Measurements from ENCODE around the gene MYO7A.

MYO7A gene

GRCh38 chr11:77136784-77137420 is 8.9 kb downstream of the MYO7A start:
- no peak overlapping the region for H3K4me3 ChIP-seq (ENCODE audit: low read length)
- no peak for TF ChIP-seq ZNF274 (IDR thresholded peaks at IDR 0.05; ENCODE audit: low read depth, low read length)

DNA sequence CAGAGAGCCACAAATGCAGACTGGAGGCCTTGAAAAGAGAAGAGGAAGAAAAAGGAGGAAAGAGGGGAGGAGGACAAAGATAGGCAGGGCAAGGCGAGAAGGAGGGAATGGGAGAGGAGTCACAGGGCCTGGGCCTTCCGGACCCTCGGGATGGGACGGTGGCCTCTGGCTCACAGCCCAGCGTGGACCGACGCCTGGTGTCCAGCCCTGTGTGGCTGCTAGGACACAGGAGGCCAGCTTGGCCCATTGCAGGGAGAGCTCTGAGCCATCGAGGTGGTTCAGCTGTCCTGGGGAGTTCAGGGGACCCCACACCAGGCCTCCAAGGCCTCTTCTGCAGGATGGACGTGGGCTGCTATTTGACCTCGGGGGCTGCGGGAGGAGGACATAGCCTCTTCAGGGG is 9.4 kb downstream of the MYO7A start:
- H3K4me3 ChIP-seq (ENCODE audit: low read length) = no peak overlapping the region
- TF ChIP-seq ZNF274 (IDR thresholded peaks at IDR 0.05; ENCODE audit: low read depth, low read length) = no peak

GRCh38 chr11:77138106-77138649 is 10.1 kb downstream of the MYO7A start:
- TF ChIP-seq ZNF274 (IDR thresholded peaks at IDR 0.05; ENCODE audit: low read depth, low read length) = no peak
- H3K4me3 ChIP-seq (ENCODE audit: low read length) = no peak overlapping the region

- H3K4me3 ChIP-seq (ENCODE audit: low read length) = no peak overlapping the region
- no peak for TF ChIP-seq ZNF274 (IDR thresholded peaks at IDR 0.05; ENCODE audit: low read depth, low read length)
These were observed 11.2 kb downstream of the MYO7A start for GRCh38 chr11:77139201-77139600.

- no peak overlapping the region for H3K4me3 ChIP-seq (ENCODE audit: low read length)
- TF ChIP-seq ZNF274 (IDR thresholded peaks at IDR 0.05; ENCODE audit: low read depth, low read length) = no peak
These were observed 12.3 kb downstream of the MYO7A start for GRCh38 chr11:77140231-77140851.

DNA sequence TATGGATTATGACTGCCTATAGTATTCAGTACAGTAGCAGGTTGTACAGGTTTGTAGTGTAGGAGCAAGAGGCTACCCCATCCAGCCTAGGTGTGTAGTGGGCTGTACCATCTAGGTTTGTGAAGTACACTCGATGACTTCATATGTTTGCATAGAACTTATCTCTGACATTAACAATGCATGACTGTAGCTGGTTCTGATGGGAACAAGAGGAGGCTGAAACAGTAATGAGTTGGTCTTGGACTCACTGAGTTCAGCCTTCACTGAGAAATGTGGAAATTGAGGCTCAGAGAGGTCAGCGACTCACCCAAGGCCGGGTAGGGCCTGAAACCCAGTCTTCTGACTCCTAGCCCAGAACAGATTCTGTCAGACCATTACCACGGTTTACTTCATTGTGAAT is 13.0 kb downstream of the MYO7A start:
- no peak for TF ChIP-seq ZNF274 (IDR thresholded peaks at IDR 0.05; ENCODE audit: low read depth, low read length)
- H3K4me3 ChIP-seq (ENCODE audit: low read length) = no peak overlapping the region

GRCh38 chr11:77141475-77141874 is 13.4 kb downstream of the MYO7A start:
- TF ChIP-seq ZNF274 (IDR thresholded peaks at IDR 0.05; ENCODE audit: low read depth, low read length) = no peak
- H3K4me3 ChIP-seq (ENCODE audit: low read length) = no peak overlapping the region

DNA sequence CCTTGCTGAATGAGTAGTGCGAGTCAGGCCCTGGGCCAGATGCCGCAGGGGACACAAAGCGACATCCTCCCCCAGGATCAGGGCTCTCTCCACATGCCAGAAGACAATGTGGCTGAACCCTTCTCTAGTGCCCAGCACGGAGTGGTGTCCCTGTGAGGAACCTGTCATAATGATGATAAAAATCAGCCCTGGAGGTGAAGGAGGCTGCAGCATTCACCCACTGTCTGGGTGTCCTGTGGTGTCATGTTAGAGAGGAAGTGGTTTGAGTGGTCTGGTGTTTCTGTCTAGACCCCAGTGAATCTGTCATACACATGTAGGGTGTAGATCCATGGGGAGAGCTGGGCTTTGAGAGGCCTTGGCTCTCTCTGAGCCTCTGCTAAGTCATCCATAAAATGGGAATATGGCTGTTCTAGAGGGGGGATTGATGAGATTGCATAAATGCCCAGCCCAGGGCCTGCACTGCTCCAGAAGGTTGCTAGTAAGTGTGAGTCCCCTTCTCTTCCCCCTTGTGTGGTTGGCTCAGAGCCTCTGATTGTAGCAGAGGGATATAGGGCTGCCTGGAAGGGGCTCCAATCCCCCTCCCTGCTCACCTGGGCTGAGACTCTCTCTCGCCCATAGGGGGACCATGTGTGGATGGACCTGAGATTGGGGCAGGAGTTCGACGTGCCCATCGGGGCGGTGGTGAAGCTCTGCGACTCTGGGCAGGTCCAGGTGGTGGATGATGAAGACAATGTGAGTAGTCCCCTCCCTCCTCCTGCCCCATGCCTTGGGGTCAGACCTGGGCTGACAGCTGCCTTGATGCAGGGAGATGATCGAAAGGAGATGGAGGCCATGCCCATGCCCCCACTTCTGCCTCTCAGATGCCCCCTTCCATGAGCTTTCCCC is 14.3 kb downstream of the MYO7A start:
- no peak overlapping the region for H3K4me3 ChIP-seq (ENCODE audit: low read length)
- no peak for TF ChIP-seq ZNF274 (IDR thresholded peaks at IDR 0.05; ENCODE audit: low read depth, low read length)

GRCh38 chr11:77143405-77144020 is 15.5 kb downstream of the MYO7A start:
- H3K4me3 ChIP-seq (ENCODE audit: low read length) = no peak overlapping the region
- no peak for TF ChIP-seq ZNF274 (IDR thresholded peaks at IDR 0.05; ENCODE audit: low read depth, low read length)

GRCh38 chr11:77144196-77144856 is 16.3 kb downstream of the MYO7A start:
- no peak overlapping the region for H3K4me3 ChIP-seq (ENCODE audit: low read length)
- no peak for TF ChIP-seq ZNF274 (IDR thresholded peaks at IDR 0.05; ENCODE audit: low read depth, low read length)

- H3K4me3 ChIP-seq (ENCODE audit: low read length) = no peak overlapping the region
- TF ChIP-seq ZNF274 (IDR thresholded peaks at IDR 0.05; ENCODE audit: low read depth, low read length) = no peak
These were observed 16.9 kb downstream of the MYO7A start for GRCh38 chr11:77144857-77145428.

DNA sequence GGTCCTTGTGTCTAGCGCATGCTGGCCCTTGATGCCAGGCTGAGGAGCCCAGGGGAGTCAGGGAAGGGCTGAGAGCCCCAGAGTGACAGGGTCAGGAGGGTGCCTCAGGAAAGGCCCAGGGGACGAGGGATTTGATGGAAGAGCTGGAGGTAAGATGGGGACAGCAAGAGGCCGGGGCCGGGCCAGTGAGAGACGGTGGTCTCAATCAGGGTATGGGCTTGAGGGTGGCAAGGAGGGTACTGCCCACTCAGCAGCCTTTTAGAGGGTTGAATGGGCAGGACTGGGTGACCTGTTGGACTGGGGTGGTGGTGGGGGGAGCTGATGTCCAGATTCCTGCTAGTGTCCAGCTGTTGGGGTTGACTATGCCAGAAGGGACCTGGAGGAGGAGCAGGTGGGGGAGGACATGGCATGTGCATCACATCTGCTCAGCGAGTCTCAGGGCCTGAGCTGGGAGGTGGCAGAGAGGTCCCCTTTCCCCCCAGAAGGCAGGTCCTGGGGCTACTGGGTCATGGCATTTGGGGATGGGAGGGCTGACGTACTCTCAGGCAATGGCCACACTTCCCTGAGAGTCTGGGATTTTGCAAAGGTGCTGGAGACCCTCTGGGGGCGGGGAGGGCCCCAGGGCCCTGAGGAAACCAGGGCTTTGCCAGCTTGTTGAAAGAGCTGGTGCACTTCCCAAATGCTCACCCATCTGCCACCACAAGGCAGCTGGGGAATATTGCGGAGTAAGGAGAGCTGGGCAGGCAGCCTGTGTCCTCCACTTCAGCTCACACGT is 18.4 kb downstream of the MYO7A start:
- no peak overlapping the region for H3K4me3 ChIP-seq (ENCODE audit: low read length)
- TF ChIP-seq ZNF274 (IDR thresholded peaks at IDR 0.05; ENCODE audit: low read depth, low read length) = no peak

- no peak for TF ChIP-seq ZNF274 (IDR thresholded peaks at IDR 0.05; ENCODE audit: low read depth, low read length)
- no peak overlapping the region for H3K4me3 ChIP-seq (ENCODE audit: low read length)
These were observed 18.9 kb downstream of the MYO7A start for GRCh38 chr11:77147036-77147315.

Data from GM08714 (cell line).